GM21529 (cell line): ENCODE measurements around the gene SIK3.
A peak's percentile ranks its signal among the peaks of the same experiment; 100 is the strongest.

Experiments
- ATAC-seq: cut with Tn5 transposase; IDR thresholded peaks from one replicate; pipeline ENCODE4 v1.9.1; 2021; ENCODE audit not compliant: unreplicated experiment

The SIK3 gene

DNA sequence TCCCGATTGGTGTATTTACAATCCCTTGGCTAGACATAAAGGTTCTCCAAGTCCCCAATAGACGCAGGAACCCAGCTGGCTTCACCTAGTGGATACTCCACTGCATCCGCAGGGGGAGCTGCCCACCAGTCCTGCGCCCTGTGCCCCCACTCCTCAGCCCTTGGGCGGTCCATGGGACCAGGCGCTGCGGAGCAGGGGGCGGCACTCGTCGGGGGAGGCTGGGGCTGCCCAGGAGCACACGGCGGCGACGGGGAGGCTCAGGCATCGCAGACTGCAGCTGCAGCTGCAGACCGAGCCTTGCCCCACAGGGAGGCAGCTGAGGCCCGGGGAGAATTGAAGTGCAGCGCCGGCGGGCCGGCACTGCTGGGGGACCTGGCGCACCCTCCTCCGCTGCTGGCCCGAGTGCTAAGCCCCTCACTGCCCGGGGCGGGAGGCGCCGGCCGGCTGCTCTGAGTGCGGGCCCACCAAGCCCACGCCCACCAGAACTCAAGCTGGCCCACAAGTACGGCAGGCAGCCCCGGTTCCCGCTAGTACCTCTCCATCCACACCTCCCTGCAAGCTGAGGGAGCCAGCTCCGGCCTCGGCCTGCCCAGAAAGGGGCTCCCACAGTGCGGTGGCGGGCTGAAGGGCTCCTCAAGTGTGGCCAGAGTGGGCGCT, 12.2 kb upstream of the SIK3 start:
- no peak for ATAC-seq

DNA sequence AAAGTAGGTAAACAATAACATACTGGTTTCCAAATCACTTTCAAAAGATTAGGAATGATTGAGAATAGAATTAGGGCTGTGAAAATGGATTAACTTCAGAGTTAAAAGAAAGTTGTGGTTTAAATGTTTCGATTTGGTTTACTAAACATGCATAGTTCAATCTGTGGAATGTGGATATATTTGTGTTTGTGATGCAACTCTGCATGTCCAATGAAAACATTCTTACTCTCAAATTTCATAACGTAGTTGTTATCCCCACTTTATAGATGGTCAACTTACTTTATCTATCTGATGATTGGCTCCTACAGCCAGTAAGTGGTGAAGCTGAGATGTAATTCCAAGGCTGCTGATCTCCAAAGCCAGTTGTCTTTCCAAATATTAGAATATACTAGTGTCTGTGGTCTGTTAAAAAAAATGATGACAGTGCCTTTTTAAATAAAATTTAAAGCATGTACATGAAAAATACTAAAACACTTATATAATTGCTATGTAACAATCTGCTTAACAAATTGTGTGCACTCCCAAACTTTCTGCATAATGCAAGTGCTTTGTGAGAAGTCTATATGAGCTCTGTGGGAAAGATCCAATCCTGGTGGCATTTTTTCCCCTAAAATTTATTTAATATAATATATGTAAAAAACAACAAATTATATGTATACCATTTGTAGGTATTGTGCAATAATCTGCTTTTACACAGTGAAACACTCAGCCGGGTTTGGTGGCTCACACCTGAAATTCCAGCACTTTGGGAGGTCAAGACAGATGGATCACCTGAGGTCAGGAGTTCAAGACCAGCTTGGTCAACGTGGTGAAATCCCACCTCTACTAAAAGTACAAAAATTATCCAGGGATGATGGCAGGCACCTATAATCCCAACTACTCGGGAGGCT, 9.7 kb upstream of the SIK3 start:
- ATAC-seq = no peak

DNA sequence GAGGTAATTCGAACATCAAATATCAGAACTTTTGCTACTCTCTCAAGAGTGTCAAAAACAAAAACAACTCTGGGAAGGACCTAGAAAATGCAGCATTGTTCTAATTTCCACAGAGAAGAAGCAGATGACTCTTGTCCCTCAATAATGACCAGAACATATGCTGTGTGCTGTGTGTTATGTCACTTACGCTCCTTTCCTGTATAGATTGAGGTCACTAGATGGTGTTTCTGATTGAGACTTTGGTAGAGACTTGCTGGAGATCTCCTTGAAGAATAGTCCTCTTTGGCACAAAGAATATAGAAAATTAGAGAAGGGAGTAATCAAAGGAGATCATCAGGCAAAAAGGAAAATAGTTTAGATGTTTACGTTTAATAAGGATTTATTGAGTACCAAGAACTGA, 2.3 kb upstream of the SIK3 start:
- no peak for ATAC-seq

DNA sequence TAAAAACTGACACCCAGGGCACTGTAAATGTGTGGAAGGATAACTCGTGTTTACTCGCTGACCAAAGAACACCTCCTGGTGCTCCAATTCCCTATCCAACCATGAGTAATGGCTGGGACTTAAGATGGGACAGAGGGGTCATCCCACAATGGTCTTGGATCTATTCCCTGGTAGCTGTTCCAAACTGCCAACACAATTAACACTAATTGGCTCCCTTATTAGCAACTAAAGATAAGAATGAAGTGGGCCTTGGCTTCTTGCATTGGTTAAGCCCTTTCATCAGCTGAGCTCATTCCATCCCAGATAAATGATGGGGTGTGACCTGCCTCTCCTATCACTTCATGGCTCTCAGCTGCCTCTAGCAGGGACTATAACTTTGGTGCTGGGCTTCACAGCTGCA, 1.5 kb upstream of the SIK3 start:
- no peak for ATAC-seq

DNA sequence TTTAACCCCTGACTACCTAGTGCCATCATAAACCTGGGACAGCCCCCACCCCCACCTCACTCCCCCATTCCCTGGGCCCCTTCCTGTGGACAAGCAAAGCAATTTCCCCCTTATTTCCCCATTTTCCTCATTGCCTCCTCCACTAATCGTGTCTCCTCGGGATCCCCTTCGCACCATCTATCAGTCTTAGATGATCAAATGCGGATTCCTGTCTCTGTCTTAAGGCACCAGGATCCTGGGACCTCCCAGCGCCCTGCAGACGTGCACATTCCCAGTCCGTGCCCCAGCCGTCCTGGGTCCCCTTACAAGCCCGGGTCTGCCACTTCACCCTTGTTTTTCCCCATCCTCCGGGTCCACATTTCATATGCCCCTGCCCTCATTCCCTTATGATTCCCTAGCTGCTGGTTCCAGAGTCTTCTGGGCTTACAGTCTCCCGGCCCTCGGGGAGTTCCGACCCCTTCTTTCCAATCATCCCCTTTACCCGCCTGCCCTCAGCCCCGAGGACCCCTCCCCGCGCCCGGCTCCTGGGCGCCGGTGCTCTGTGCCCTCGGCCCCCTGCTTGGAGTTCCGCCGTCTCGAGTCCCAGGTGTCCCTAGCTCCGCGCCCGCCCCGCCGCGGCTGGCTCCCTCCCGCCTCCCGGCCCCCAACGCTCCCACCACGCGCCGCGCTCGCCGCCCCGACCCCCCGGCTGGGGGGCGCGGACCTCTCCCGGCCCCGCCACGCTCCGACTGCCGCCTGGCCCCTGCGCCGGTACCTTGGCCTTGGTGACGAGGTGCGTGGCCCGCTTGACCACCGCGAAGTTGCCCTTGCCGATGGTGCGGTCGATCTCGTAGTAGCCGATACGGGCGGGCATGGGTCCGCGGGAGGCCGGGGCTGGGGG, 599 bp downstream of the SIK3 start:
- ATAC-seq = peak; percentile 22

DNA sequence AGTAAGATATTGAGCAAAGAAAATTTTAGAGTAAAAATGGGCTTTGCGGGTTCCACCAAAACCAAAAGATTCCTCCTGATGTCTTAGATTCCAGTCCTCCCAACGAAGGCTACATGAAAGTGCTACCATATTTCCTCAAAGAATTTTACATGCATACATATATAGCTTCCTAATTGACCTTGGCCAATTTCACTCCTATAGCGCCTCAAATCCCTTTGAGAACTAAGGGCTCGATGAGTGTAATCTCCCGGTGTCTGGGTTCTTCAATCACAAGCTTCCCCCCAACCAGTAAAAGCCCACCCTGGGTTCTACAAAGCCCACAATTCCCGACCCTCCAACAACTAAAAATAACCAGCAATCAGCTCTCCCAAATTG, 1.2 kb downstream of the SIK3 start:
- no peak for ATAC-seq

DNA sequence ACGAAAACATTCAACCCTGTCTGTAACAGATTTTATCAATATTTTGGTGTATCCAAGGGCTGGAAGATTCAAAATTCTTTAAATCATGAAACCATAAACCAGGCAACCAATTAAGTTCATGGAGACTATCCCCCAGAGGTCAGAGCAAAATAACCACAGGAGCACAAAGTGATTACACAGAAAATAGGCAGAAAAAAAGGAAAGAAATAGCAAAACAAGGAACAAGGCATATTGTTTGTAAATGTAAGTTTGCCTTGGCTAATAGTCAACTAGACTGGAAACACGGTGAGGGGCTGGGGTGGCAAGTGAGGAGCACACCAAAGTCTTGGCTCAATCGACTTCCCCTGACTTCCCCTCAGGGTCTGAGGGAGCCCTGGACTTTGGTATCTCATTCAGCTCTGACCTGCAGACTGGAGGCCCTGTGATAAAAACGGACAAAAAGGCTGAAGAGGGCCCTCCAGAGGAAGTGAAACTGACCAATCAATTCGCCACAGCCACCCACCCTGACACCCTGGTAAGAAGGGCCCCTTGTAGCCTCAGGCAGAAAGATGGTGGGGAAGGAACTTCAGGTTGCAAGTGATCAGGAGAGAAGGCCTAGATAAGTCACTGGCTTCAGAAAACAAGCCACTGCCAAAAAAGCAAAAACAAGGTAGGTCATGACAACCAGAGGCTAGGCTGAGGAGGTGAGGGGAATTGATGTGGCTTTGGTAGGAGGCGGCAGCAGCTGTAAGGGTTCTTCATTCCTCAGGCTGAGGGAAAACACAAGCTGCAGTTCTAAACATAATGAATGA, 1.8 kb downstream of the SIK3 start:
- peak; percentile 41 for ATAC-seq

DNA sequence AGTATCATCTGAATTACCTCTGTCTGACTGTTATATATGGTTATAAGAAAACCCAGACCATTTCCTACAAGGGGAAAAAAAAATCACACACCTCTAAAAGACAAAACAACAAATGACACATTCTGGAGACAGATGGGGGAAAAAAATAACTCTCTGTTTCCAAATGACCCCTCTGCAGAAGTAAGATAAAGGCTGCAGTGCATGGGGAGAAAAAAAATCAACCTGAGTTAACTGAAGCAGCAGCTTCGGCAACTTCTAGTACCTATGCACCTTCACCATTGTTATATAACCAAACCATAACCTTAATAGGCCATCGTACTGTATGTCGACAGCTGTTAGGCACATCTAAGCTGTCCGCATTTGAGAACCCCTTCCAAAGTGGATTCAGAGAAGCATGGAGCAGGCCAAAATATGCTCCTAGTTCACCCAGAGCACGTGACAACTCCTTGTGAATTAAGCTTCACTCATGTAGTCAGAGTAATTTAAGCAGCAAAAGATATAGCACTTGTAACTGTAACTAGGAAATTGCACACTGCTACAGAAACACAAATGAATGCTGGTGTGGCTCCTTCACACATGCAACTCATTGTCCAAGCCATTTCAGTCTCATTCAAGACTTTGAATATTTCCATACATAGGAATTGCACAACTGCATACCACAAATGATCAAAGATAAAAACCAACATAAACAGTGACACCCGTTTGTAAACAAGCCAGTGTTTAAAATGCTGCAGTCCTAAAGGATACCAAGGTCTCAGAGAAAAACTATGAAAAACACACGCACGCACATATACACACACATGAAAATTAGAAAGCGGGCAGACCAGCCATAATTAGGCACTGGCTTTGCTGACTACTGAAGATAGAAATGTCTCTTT, 2.7 kb downstream of the SIK3 start:
- ATAC-seq = no peak

DNA sequence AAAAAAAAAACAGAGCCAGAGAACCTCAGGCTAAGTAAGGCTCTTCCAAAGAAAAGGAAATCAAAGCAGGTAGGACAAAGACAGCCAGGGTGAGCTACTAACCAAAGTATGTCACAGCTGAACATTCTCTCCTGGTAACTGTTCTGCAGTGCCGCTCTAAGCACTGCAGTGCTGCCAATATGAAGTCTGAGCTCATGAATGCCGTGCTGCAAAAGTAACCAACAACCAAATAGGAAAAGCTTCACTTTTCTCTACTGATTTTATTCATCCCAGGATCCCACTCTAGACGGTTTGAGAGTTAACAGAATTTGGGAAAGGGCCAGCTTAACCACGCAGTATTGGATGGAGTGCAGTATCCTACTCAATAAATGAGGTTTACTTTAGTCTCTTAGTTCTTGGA, 3.5 kb downstream of the SIK3 start:
- ATAC-seq = no peak

DNA sequence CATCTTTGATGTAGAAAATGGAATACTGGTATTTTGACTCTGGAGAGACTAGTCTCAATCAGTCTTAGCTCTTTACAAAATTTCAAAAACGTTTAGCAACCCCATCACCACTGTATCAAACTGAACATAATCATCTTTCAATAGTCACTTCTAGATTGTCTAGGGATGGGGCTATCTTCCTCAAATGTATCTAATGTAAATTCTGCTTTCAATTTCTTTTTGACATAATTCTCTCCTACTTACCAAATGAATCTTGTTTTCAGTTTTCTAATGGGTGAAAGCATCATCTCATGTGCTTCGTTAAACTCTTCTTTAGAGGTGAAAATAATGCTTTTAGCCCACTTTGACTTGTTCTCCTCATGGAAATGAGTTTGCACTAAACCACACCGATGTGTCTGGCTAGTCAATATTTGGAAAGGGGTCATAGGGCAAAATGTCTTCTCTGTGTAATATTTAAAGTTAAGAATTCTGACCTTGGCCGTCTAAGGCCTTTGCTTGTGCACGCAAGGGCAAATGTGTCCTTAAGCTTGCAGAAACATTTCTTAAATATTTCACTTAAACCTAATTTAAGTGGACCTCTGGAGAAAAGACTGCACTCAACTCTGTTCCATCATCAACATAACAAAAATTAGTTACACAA, 5.2 kb downstream of the SIK3 start:
- no peak for ATAC-seq

DNA sequence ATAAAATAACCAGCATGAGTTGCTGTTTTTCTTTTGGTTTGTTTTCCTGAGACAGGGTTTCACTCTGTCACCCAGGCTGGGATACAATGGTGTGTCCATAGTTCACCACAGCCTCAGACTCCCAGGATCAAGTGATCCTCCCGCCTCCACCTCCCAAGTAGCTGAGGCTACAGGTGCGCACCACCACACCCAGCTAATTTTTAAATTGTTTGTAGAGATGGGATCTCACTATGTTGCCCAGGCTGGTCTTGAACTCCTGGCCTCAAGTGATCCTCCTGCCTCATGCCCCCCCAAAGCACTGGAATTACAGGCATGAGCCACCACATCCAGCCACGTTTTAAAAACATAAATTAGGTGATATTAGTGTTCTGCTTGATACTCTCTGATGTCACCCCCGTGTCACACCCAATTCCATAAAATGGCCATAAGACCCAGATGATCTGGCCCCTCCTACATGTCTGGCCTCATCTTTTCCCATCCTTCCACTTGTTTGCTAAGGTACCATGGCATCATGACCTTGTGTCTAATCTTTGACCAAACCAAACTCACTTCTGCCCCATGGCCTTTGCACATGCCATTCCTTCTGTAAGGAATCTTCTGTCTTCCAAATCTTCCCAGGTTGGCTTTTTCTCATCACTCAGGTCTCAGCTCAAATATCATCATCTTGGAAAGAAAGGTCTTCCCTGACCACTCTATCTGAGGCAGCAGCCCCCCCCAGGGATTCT, 6.3 kb downstream of the SIK3 start:
- no peak for ATAC-seq

DNA sequence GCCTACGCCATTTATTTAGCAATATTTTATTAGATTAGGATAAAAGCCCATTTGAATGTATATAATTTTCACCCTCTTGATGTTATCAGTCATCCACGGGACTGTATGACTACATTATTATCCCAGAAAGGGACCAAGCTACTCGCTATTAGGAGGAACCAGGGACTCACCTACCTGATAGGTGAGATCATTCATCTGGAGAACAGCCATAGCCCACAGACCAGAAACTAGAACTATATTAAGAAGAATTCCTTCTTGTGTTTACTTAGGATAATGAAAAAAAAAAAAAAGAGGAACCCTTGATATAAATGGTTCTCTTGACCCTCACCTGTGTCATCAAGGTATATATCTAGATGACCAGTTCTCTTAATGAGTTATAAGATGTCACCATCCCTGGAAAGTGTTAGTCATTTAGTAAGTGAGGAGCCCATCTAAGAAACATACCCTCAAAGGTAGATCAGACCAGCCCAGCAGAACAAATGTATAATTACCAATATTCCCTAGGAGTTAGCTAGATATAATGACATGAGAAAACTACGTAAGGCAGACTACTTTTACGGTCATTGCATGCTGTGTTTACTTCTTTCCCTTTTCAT, 8.0 kb downstream of the SIK3 start:
- ATAC-seq = no peak

DNA sequence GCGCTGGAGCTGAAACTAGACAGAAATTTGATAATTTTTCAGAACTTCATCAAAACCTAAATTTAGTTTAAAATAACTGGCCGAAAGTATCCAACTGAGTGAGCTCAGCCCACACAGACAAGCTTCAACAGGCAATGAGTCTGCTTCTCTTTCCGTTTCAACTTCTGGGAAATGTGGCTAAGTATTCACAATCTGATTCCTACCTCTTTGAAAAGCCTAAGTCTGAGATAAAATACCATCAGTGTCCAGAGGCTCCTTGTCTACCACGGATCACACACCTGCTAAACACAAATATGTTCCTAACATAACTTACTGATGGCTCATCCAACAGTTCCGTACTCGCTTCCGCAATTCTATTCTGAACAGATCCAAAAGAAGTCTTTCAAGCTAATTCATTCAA, 8.5 kb downstream of the SIK3 start:
- no peak for ATAC-seq

DNA sequence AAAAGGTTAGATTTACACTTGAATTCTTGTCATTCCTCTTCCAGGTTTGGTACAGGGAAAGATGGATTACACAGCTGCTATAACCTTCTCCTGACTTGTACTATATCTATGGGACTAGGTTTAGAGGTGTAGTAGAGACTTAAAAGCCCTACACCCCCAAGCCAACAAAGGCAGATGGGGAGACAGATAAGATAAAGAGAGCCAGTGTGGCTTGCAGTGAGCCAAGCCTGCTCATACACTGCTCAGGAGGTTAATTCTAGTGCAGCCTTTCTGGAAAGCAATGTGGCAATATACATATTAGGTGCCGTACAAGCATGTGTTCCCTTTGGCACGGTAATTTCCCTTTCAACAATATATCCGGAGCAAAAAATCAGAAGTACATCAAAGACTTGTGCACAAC, 10.8 kb downstream of the SIK3 start:
- no peak for ATAC-seq

DNA sequence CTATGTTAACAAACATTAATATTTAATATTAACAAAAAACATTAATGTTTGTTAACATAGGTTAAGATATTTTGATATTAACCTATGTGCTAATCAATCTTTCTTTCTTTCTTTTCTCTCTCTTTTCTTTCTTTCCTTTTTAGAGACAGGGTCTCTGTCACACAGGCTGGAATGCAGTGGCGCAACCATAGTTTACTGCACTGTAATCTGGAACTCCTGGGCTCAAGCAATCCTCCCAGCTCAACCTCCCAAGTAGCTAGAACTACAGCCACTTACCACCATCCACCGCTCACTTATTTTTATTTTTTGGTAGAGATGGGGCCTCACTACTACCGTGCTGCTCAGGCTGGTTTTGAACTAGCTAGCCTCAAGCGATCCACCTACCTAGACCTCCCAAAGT, 13.2 kb downstream of the SIK3 start:
- no peak for ATAC-seq

DNA sequence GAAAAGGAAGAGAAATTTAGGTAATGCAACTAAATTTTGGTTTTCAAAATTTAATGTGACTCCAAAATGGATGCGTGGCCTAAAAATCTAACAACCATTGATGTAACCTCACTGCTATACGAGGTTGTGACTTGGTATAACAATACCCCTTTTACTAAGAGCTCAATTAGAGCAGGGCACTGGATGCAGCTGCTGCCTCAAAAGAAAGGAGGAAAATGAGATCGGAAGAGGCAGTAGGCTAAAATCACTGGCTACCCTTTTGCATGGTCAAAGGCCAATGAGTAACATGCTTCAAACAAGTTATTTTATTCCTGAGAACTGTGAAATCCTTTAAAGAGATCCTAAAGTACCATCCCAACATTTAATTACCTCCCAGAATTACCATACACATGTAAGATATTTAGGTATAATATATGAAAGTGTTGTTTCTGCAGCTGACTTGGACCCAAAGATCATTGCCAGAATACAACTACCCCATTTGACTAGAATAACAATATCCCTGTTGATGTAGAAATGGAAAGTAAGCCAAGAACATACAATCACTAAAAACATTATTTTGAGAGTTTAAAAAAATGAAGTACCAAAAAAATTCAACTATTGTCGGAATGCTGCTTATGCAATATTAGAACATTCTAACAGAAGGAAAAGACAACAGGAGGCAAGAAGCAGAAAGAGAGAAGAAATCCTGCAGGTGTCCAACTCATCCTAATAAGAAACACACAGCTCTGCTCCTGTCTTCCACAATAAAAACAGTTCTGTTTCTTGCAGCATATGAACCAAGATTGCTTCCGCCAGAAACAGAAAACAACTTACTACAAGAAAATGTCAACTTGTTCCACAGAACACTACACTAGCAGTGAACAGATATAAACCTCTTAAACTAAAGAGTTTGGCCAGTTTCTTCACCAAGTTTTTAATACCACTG, 15.0 kb downstream of the SIK3 start:
- no peak for ATAC-seq

DNA sequence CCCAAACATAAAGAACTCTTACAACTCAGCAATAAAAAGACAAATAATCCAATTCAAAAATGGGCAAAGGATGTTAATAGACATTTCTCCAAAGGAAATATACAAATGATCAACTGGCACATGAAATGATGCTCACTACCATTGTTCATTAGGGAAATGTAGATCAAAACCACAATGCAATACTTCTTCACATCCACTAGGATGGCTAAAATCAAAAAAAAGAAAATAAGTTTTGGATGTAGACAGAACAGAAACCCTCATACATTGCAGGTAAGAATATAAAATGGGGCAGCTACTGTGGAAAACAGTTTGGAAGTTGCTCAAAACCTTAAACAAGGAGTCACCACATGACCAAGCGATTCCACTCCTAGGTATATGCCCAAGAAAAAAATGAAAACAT, 16.3 kb downstream of the SIK3 start:
- ATAC-seq = no peak
